Smooth muscle cell (in vitro differentiated cells): ENCODE results near the gene JMJD7. TPM values are rescaled to one million over a fixed set of nuclear protein-coding genes. Genes with fewer than 3 reads are reported as not detected.

Experiments used
- DNase-seq: peaks from one replicate; lab custom pipeline; 2025; ENCODE audit not compliant: unreplicated experiment; lab: John Stamatoyannopoulos, UW
- H2AFZ ChIP-seq: fragments of 200-600 bp; sonication (generic); 2 replicates; pipeline ENCODE4 v1.6.0; 2016; ENCODE audit warnings: antibody characterized with exemption, low read depth, mild to moderate bottlenecking
- H3F3A ChIP-seq: fragments of 200-600 bp; sonication (generic); 2 replicates; pipeline ENCODE4 v1.6.0; 2017; ENCODE audit warnings: antibody characterized with exemption, low read depth
- H3K27ac ChIP-seq: fragments of 200-600 bp; sonication (generic); 2 replicates; pipeline ENCODE4 v1.5.1; 2016; ENCODE audit warnings: low read depth, mild to moderate bottlenecking
- H3K27me3 ChIP-seq: fragments of 200-600 bp; sonication (generic); 2 replicates; pipeline ENCODE4 v1.6.1; 2016; ENCODE audit warnings: low read depth, mild to moderate bottlenecking
- H3K36me3 ChIP-seq: fragments of 200-600 bp; sonication (generic); 2 replicates; pipeline ENCODE4 v1.5.1; 2016; ENCODE audit warnings: low read depth
- H3K4me1 ChIP-seq: fragments of 200-600 bp; sonication (generic); 2 replicates; pipeline ENCODE4 v1.5.1; 2016; ENCODE audit warnings: low read depth
- H3K4me2 ChIP-seq: fragments of 200-600 bp; sonication (generic); 2 replicates; pipeline ENCODE4 v1.6.0; 2016; ENCODE audit warnings: mild to moderate bottlenecking
- H3K4me3 ChIP-seq: fragments of 200-600 bp; sonication (generic); 2 replicates; pipeline ENCODE4 v1.5.1; 2016; ENCODE audit warnings: mild to moderate bottlenecking
- H3K79me2 ChIP-seq: fragments of 200-600 bp; sonication (generic); 2 replicates; pipeline ENCODE4 v1.6.0; 2016; ENCODE audit warnings: low read depth, mild to moderate bottlenecking
- H3K9ac ChIP-seq: fragments of 200-600 bp; sonication (generic); 2 replicates; pipeline ENCODE4 v1.6.0; 2016; ENCODE audit warnings: low read depth
- H3K9me3 ChIP-seq: fragments of 200-600 bp; sonication (generic); replicated peaks from 2 replicates; pipeline ENCODE4 v1.5.1; 2016; ENCODE audit warnings: low read depth
- H4K20me1 ChIP-seq: fragments of 200-600 bp; sonication (generic); 2 replicates; pipeline ENCODE4 v1.6.0; 2016; ENCODE audit warnings: low read depth
- WGBS: methylation state at CpG from one replicate; pipeline ENCODE4 v1.1.7; 2016; ENCODE audit warnings: low lambda C conversion rate; 5-methylcytosine and 5-hydroxymethylcytosine counted together
- polyA plus RNA-seq: library from polyadenylated mRNA; unstranded; fragments of >200 nt; fragmentation: Nextera tagmentation; extraction: Ambion mirVana; gene quantifications from 2 replicates; pipeline ENCODE4 v1.2.1, GENCODE V29; 2016
- total RNA-seq: library from RNA; depleted of rRNA; stranded (reverse); fragments of >200 nt; gene quantifications from 2 replicates; pipeline ENCODE4 v1.2.3, GENCODE V29; 2014
- TF ChIP-seq, protein P1 (sequence below): fragments of 200-600 bp; sonication (generic); IDR thresholded peaks from 2 replicates; pipeline ENCODE4 v1.5.1; 2017; ENCODE audit warnings: borderline replicate concordance, mild to moderate bottlenecking, antibody characterized with exemption; ENCODE audit not compliant: insufficient read depth, poor library complexity, severe bottlenecking

JMJD7 gene
- total and polyA plus RNA-seq, 2 experiments from 2014 or later: 3.3 to 5.0 TPM

DNA sequence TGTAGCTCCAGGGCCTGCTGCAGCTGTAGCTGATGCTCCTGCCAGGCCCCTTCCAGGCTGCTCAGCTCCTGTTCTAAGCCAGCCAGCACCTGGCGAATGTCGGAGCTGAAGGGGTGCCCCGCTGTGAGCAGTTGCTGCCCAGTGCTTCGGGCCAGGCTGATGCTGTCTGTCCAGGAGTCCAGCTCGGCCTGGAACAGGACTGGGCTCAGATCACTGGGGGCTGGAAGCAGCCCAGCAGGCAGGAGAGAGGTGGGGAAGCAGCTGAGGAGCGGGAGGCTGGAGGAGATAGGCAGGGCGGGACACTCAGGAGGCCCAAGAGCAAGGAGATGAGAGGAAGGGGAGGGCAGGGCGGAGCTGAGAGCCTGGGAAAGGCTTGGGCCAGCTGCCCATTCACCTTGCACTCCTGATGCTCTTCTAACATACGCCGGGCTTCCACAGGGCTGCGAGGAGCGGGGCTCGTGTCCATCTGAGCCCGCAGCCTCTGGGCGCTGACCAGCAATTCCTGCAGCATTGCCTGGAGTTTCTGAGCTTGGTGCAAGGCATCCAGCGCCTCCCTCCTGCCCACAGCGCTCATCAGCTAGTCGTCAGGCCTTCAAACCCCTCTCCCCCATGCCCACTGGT lies 34.0 kb downstream of the JMJD7 start:
- H3K36me3 ChIP-seq: no peaks in the 10 kb centered on the region
- no peaks in the 10 kb centered on the region for H4K20me1 ChIP-seq
- H3F3A ChIP-seq: no peaks in the 10 kb centered on the region
- WGBS: 94% methylated on average over 18 of the region's 18 CpGs
- H3K4me2 ChIP-seq: no peak overlapping the region
- TF ChIP-seq, protein P1, sequence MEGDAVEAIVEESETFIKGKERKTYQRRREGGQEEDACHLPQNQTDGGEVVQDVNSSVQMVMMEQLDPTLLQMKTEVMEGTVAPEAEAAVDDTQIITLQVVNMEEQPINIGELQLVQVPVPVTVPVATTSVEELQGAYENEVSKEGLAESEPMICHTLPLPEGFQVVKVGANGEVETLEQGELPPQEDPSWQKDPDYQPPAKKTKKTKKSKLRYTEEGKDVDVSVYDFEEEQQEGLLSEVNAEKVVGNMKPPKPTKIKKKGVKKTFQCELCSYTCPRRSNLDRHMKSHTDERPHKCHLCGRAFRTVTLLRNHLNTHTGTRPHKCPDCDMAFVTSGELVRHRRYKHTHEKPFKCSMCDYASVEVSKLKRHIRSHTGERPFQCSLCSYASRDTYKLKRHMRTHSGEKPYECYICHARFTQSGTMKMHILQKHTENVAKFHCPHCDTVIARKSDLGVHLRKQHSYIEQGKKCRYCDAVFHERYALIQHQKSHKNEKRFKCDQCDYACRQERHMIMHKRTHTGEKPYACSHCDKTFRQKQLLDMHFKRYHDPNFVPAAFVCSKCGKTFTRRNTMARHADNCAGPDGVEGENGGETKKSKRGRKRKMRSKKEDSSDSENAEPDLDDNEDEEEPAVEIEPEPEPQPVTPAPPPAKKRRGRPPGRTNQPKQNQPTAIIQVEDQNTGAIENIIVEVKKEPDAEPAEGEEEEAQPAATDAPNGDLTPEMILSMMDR: no peak
- peaks cover 8% of the 10 kb centered on the region for H3K4me1 ChIP-seq
- no peak overlapping the region for H3K9ac ChIP-seq
- H3K4me3 ChIP-seq: no peak overlapping the region
- no peak overlapping the region for H3K27ac ChIP-seq
- H2AFZ ChIP-seq: no peak overlapping the region
- no peaks in the 10 kb centered on the region for H3K9me3 ChIP-seq
- no peaks in the 10 kb centered on the region for H3K27me3 ChIP-seq
- no peak for DNase-seq
- no peaks in the 10 kb centered on the region for H3K79me2 ChIP-seq

DNA sequence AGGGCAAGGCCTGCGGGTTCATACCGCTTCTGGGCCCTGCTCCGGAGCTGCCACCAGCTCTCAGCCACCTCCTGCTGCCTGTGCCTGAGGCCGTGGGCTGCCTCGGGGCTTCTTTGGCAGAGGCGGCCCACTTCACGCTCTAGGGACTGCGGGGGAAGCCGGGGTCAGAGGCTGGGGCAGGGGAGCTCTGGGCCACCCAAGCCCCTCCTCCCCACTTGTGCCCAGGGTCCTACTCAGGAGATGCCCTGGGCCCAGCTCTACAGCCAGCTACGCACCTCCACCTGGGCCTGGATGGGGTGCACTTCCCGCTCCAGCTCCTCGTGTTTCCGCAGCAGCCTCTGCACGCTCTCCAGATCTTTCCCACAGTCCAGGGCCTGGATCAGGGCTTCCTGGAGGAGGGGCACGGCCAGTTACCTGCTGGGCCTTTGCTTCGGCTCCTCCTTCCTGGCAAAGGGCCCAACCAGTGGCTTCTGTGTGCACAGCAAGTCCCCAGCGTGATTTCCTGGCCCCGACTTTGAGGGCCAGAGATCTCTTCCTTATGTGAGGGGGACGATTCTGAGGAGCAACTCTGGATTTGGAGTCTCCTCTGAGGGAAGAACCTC lies 34.7 kb downstream of the JMJD7 start:
- Histone ChIP-seq H3F3A (no peaks in the 10 kb centered on the region), H4K20me1 (no peaks in the 10 kb centered on the region), H3K79me2 (no peaks in the 10 kb centered on the region), H3K9ac (no peak overlapping the region), H3K4me3 (no peak overlapping the region), H3K27me3 (no peaks in the 10 kb centered on the region), H3K27ac (no peak overlapping the region), H2AFZ (no peak overlapping the region), H3K4me2 (no peak overlapping the region), H3K4me1 (peaks cover 8% of the 10 kb centered on the region), H3K9me3 (no peaks in the 10 kb centered on the region), H3K36me3 (no peaks in the 10 kb centered on the region)
- WGBS: 74% methylated on average over 13 of the region's 19 CpGs
- TF ChIP-seq, protein P1: no peak
- no peak for DNase-seq

DNA sequence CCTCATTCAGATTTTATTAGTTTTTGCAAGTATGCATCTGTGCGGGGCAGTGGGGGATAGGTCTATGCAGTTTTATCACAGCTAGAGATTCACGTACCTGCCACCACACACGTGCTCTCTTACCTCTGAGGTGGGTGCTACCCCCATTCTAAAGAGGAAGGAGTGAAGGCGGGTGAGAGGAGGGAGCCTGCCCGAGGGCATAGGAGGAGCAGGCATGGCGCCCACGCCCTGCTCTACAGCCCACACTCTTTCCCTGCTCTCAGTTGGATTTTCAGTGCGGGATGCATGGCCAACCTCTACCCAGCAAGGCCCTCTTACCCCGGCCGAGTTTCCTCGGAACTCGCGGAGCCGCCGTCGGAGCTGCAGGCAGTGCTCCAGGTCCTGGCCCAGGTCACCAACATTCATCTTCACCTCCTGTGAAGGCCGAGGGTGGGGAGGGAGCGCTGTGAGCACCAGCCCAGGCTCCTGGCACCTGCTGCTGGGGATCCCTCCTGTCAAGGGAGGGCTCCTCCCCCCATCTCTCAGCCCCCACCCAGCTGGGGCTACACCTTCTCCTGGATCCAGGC lies 37.7 kb downstream of the JMJD7 start:
- TF ChIP-seq, protein P1: no peak
- Histone ChIP-seq H3K4me3 (no peak overlapping the region), H3K36me3 (no peaks in the 10 kb centered on the region), H2AFZ (no peak overlapping the region), H3F3A (no peaks in the 10 kb centered on the region), H4K20me1 (no peaks in the 10 kb centered on the region), H3K27ac (no peak overlapping the region), H3K79me2 (no peaks in the 10 kb centered on the region), H3K4me1 (peaks cover 8% of the 10 kb centered on the region), H3K27me3 (no peaks in the 10 kb centered on the region), H3K4me2 (no peak overlapping the region), H3K9ac (no peak overlapping the region), H3K9me3 (no peaks in the 10 kb centered on the region)
- 89% methylated on average over 18 of the region's 18 CpGs for WGBS
- no peak for DNase-seq

DNA sequence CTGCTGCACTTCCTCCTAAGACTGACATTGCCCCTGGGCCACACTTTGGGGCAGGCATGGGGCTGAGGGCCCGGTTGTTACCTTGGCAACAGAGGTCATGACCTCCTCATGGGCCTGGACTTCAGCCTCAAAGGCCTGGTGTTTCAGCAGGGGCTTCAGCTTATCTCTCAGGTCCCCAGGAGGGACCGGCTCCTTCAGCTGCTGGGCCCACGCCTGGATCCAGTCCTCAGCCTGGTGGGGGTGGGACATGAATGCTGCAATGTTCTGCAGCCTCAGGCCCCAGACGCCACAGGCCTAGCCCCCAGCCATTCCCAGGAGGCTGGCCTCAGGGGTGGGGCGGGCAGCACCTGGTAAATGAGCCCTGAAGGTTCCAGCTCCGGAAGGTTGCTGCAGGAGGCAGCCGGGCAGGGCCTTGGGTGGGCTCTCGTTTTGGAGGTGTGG lies 38.4 kb downstream of the JMJD7 start:
- Histone ChIP-seq H3F3A (no peaks in the 10 kb centered on the region), H3K27ac (no peak overlapping the region), H4K20me1 (no peaks in the 10 kb centered on the region), H3K27me3 (no peaks in the 10 kb centered on the region), H3K9me3 (no peaks in the 10 kb centered on the region), H3K9ac (no peak overlapping the region), H2AFZ (no peak overlapping the region), H3K4me1 (peaks cover 8% of the 10 kb centered on the region), H3K4me3 (no peak overlapping the region), H3K79me2 (no peaks in the 10 kb centered on the region), H3K36me3 (no peaks in the 10 kb centered on the region), H3K4me2 (no peak overlapping the region)
- no peak for DNase-seq
- TF ChIP-seq, protein P1: no peak
- WGBS: 80% methylated on average over 8 of the region's 8 CpGs
